GM18870 (cell line): ENCODE data around the gene HPN.
"Not testable (repeated sequence)": the region's sequence is repeated elsewhere in the genome, so short reads cannot be mapped to it uniquely, and the experiment has no call there.

Experiments
- ATAC-seq: cut with Tn5 transposase; IDR thresholded peaks from one replicate; pipeline ENCODE4 v1.9.1; 2021; ENCODE audit warnings: moderate library complexity; ENCODE audit not compliant: unreplicated experiment

The HPN gene

DNA sequence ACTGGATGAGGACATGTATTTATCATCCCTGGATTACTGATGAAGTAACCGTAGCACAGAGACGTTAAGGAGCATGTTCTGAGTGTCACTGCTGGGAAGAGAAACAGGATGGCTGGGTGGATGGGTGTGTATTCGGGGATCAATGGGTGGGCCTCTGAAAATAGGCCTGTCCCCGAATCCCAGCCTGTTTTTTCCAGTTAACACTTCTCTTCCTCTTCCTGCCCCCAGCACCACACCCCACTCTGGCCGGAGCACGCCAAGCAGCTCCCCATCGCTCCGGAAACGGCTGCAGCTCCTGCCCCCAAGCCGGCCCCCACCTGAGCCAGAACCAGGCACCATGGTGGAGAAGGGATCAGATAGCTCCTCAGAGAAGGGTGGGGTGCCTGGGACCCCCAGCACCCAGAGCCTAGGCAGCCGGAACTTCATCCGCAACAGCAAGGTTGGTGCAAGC is 32.6 kb upstream of the HPN start:
- no peak for ATAC-seq

DNA sequence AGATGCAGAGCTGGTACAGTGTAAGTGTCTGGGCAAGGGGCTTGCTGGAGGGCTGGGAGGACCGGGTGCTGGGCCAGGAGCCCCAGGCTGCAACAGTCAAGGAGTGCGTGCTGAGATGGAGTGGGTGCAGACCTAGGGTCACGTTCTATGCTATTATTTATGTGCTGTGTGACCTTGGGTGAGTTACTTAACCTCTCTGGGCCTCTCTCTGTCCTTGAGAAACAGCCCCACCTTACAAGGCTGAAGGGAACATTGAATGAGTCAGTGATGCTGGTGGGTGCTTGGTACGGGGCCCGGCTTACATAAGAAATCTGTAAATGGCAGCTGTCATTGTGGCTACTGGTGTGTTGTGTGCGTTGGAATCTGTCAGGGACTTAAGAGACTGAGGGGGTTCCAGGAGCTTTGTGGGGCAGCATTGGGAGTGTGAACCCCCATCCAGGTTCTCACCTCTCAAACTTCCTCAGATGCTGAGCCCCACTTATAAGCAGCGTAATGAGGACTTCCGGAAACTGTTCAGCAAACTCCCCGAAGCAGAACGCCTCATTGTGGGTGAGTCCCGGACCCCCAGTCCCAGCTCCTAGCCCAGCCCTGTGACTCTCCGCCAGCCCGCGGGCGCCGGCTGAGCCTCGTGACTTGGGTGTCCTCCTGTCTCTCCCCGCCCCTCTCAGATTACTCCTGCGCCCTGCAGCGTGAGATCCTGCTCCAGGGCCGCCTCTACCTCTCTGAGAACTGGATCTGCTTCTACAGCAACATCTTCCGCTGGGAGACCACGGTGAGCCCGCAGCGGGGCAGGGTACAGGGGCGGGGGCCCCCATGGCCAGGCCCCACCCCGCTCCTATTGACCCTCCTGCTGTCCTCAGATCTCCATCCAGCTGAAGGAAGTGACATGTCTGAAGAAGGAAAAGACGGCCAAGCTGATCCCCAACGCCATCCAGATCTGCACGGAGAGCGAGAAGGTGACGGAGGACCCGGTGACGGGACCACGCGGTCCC is 31.8 kb upstream of the HPN start:
- ATAC-seq: no peak

- ATAC-seq: no peak
These were observed 30.3 kb upstream of the HPN start for GRCh38 chr19:35011091-35011689.

GRCh38 chr19:35011737-35012682 is 29.5 kb upstream of the HPN start:
- ATAC-seq: no peak

DNA sequence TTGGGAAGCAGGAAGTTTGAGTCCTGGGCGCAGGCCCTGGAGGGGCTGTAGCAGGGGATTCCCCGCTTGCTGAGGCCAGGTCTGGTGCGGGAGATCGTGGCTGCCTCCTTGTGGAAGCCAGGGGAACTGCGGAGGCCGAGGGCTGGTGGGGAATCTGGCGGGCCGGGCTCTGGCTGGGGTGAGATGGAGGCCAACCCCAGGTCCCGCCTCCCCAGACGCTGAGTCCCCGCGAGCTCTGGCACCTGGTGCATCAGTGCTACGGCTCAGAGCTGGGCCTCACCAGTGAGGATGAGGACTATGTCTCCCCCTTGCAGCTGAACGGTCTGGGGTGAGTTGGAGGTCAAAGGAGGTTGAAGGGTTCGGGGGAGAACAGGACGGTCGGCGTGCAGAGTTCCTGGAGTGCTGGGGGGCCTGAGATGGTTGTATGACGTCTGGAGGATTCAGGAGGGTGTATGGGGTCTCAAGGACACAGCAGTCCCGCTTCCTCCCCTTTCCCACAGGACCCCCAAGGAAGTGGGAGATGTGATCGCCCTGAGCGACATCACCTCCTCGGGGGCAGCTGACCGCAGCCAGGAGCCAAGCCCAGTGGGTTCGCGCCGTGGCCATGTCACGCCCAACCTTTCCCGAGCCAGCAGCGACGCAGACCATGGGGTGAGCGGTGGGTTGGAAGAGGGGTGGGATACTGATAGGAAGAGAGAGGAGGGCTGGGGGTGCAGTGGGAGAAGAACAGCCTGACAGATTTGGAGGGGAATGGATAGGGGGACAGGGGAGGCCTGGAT is 28.3 kb upstream of the HPN start:
- no peak for ATAC-seq

DNA sequence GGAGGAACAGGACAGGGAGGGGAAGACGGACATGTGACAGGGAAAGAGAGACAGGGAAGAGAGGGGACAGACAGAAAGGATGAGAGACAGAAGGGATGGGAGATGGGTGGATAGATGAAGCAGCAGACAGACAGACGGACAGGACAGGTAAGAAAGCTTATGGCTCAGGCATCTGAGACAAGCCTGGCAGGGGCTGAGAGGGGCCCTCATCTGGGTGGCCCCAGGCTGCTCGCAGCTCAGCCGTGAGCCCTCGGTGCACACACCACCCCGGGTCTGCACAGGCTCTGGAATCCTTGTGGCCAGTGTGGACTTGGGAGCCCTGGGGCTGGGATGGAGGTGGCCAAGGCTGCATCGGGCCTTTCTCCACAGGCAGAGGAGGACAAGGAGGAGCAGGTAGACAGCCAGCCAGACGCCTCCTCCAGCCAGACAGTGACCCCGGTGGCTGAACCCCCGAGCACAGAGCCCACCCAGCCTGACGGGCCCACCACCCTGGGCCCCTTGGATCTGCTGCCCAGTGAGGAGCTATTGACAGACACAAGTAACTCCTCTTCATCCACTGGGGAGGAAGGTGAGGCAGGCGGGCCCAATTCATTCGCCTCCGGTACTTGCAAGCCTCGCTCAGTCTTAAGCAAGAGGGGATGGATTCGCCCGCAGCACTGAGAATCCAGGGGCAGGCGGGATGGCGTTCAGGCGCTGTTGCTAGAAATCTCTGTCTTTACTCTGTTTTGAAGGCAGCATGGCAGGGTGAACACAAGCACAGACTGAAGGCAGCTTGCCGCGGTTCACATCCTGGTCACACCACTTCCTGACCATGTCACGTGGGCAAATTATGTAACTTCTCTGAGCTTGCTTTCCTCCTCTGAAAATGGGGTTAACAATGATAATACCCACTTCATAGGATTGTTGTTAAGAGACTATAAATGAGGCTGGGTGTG is 27.4 kb upstream of the HPN start:
- no peak for ATAC-seq

DNA sequence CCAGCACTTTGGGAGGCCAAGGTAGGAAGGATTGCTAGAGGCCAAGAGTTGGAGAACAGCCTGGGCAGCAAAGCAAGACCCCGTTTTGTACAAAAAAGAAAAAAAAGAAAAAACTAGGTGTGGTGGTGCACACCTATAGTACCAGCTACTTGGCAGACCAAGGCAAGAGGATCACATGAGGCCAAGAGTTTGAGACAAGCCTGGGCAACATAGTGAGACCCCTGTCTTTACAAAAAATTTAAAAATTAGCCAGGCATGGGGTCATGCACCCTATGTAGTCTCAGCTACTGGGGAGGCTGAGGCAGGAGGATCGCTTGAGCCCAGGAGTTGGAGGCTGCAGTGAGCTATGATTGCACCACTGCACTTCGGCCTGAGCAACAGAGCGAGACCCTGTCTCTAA is 26.7 kb upstream of the HPN start:
- ATAC-seq: not testable (repeated sequence)

DNA sequence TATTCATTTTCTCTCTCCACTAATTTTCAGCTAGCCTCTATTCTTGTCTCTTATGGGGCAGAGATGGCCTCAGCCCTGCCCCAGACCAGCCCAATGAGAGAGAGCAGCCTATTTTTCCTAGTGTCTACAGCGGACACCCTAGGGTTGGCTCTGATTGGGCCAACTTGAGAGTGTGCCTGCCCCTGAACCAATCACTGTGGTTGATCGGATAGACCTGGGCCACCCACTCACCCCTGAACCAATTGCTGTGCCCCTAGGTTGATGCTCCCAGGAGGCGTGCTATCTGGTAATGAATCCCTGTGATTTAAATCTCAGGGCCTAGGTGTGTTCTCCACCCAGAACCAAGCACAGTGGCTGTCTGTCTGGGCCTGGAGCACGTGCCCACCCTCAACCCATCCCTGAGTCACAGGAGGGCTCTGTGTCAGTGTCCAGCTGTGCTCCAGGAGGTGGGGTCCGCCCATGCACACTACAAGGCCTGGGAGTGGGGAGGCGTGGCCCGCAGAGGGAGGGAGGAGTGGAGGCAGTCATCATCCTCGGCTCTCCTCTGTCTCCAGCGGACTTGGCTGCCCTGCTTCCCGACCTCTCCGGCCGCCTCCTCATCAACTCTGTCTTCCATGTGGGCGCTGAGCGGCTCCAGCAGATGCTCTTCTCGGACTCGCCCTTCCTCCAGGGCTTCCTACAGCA is 26.1 kb upstream of the HPN start:
- ATAC-seq: no peak

DNA sequence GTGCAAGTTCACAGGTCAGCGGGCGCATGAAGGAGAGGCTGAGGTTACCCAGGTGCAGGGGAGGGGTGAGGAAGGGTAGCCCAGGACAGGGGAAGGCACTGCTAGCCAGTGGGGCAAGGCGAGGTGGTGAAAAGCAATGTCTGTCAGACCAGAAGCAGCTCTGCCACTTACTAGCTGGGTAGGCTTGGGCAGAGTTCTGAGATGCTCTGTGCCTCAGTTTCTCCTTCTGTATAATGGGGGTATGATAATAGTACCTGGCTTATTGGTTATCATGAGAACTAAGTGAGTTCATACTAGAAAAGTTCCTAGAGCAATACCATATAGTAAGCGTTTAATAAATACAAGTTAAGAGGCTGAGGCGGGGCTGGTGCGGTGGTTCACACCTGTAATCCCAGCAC is 25.6 kb upstream of the HPN start:
- no peak for ATAC-seq

DNA sequence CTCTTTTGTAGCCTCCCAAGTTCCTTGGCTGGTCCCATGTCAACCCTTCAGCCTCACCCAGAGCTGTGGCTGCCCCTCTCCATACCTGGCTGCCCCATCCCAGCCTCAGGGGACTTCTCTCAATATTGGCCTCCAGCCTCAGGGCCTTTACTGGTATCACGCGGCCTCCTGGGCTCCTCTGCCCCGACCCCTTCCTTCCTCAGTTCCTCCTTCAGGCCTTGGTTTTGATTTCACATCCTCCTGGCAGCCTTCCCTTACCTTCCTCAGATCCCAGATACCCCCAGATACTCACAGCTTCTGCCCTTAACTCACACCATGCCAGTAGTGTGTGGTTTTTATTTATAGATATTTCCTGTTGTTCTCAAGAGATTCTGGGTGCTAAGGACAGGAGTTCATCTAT is 24.0 kb upstream of the HPN start:
- ATAC-seq: no peak

DNA sequence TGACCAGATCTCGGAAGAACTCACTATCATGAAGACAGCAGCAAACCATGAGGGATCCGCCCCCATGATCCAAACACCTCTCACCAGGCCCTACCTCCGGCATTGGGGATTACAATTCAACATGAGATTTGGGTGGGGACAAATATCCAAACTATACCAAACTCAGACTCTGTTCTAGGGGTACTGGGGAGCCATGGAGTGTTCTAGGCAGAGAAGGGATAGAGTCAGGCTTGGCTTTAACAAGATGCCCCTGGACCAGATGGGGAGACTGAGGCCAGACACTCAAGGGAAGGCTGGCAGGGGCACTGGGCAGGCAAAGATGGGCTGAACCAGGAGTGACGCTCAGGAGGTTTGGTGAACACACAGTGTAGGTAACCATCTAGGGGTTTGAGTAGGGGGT is 23.1 kb upstream of the HPN start:
- no peak for ATAC-seq

DNA sequence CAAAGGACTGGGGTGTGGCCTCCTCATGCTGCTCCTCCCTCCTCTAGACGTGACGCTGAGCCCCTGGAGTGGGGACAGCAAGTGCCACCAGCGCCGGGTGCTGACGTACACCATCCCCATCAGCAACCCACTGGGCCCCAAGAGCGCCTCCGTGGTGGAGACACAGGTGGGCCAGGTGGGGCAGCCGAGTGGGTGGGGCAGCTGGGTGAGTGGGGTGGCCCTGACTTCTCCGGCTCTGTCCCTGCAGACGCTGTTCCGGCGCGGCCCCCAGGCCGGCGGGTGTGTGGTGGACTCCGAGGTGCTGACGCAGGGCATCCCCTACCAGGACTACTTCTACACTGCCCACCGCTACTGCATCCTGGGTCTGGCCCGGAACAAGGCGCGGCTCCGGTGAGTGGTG is 22.4 kb upstream of the HPN start:
- no peak for ATAC-seq

DNA sequence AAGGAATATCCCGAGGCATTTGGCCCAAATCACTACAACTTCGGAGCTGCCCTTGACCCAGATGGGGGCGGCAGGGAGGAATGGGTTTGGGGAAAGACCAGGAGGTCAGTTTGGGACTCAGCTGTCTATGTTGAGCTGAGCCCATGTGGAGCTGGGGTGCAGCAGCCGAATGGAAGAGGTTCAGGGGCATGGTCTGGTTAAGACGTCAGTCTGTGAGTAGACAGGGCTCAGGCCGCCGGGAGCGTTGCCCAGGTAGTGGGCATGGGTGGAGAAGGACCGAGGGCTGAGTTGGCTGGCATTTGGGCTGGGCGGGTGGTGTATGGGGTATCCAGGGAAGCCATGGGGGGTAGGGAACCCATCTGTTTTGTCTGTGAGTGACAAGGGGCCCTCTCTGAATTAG is 20.5 kb upstream of the HPN start:
- no peak for ATAC-seq

DNA sequence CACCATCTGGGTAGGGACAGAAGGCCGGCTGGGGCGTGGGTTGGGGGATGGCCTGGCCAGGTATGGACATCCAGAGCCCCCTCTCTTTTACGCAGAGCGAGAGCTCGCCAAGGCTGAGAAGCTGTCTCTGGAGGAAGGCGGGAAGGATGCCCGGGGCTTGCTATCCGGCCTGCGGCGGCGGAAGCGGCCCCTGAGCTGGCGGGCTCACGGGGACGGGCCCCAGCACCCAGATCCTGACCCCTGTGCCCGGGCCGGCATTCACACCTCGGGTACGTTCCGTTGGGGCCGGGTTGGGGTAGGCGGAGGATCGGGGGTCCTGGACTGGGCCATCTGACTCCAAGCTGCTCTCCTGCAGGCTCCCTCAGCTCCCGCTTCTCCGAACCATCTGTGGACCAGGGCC is 19.9 kb upstream of the HPN start:
- no peak for ATAC-seq

DNA sequence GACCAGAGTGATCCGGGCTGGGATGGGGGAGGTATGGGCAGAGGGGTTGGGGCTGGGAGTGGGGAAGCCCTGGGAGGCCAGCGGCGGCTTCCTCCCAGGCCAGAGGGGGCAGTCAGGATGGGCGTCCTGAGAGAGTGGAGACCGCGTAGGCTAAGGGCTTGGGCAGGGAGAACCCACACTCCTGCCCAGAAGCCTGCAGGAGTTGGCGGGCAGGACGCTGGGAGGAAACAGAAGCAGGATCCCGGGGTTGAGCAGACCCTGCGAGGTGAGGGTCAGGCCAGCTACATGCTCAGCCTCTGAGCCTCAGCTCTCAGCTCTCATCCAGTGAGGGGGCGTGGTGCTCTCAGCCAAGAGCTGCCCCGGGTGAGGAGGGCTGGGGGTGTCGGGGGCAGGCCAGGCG is 19.1 kb upstream of the HPN start:
- ATAC-seq: no peak

DNA sequence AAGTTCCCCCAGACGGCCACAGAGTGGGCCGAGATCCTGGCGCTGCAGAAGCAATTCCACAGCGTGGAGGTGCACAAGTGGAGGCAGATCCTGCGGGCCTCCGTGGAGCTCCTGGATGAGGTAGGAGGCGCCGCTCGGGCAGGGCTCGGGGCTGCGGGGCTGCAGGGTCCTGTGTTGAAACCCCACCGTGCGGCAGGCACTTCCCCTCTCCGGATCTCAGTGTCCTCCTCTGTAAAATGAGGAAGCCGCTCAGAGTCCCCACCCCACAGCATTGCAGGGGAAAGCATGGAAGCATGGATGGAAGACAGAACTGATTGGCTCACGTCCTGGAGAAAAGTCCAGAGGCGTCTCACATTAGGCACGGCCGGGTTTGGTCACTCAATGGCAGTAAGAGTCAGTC is 18.1 kb upstream of the HPN start:
- no peak for ATAC-seq

DNA sequence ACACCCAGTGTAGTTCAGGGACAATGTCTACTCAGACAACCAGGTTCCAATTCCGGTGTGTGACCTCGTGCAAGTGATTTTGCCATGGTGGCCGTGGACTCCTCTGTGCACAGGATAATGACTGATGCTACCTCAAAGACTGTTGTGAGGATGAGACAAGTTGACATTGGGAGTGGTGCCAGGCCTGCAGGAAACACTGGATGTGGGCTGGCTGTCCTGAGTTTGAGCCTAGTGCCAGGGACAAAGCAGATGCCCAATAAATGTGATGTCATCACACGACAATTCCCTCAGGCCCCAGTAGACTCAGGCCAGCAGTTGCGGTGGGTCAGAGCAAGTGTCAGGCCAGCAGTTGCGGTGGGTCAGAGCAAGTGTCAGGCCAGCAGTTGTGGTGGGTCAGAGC is 17.4 kb upstream of the HPN start:
- ATAC-seq: no peak

- no peak for ATAC-seq
These were observed 15.6 kb upstream of the HPN start for GRCh38 chr19:35025969-35026368.

DNA sequence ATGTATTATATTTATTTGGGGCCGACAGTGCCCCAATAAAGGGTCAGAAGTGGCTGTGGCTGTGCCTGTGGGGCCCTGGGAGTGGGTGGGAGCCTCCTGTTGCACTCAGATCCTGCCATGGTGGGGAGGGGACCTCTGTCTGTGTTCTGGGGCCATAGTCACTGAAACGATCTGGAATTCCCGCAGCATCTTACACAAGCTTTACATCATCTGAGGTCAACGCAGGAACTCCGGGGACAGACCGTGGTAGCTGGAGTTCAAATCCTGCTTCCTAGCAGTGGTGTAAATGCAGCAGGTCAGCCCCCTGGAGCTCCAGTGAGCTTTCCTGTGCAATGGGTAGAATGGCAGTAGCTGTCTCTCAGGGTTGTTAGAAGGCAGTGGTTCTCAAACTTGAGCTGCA is 15.1 kb upstream of the HPN start:
- no peak for ATAC-seq
